GM18858 (cell line): ENCODE results near the gene EOLA2.
"Not testable (repeated sequence)": the region's sequence is repeated elsewhere in the genome, so short reads cannot be mapped to it uniquely, and the experiment has no call there.

Source experiments
- ATAC-seq: cut with Tn5 transposase; IDR thresholded peaks from one replicate; pipeline ENCODE4 v1.9.1; 2021; ENCODE audit not compliant: unreplicated experiment

Gene EOLA2

DNA sequence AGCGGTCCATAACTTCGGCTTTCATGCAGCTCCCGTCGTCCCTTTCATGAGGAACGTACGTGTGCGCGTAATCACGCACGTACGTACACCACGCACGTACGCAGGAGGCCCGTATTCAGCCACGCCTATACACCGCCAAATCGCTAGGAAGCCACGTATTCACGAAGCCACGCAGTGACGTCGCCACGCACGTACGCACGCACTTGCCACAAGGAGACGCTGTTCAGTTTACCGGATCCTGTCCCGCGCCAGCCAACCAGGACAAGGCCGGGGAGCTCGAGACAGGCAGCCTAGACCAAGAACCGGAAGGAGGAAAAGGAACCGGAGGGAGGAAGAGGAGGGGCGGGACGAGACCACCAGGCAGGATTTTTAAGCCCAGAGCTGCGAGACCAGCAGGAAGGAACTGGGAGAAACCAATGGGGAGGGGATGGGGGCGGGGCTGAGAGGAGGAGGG is at the start of gene EOLA2:
EOLA2 (minus strand) TSS at position 65 of the 454 bp plus-strand sequence. CDS start 4,617 bp downstream, outside the sequence.
- ATAC-seq = peak; percentile 75

- peak; percentile 80 for ATAC-seq
Measured at GRCh38 chrX:149987613-149988012, 49.3 kb upstream of the EOLA2 start.

DNA sequence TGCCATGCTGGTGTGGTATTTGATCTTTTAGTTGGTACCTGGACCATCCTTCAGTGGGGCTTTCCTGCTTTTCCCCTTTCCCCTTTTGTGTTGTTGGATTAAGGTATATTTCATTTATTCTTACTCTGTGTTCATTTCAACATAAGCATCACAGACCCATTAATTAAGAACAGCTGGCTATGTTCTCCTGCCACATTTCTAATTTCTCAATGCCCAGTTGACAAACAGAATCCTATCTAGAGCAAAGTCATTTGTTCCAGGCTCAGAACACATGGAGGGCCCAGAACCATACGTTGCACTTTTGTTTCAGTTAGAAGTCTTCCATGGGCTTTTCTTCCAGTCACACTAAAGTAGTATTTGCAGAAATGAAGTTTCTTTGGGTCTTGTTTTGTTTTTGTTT is 46.1 kb upstream of the EOLA2 start:
- no peak for ATAC-seq

DNA sequence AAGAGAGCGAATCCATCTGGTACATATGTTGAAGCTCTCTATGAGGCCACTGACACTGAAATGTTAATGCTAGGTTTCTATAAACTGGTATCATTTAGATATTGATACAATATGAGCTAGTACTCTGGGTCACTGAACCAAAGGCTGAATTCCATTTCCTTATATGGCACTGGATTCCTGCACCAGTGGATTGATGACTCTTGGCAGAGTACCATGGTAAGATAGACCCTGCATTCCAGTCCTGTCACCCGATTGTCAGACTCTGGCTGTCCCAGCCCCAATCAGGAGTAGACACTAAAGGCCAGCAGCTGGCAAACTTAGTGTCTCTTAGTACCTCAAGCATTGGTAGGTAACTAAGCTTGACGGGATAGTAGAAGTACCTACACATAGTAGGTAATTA is 44.0 kb upstream of the EOLA2 start:
- ATAC-seq = no peak

DNA sequence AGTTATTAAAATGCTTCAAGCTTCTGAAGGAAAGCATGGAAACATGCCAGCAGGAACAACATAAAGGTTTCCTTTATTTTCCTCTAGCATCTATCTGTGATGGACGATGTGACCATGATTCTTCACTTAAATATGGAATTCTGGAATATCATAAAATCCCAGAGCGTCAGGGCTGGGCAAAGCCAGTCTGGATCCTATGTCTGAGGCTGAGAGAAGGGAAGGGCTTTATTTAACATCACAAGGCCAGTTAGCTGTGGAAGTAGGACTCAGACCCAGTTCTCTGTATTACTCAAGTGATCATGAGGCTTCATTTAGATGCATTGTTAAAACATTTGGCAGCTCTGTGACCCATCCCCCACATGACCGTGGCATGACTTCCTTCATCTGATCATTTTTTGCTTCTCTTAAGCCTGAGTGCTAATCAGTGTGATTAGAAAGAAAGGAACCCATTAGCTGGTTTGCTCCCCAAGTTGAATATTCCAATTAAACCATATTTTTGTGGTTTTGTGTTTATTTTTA is 40.9 kb upstream of the EOLA2 start:
- no peak for ATAC-seq

DNA sequence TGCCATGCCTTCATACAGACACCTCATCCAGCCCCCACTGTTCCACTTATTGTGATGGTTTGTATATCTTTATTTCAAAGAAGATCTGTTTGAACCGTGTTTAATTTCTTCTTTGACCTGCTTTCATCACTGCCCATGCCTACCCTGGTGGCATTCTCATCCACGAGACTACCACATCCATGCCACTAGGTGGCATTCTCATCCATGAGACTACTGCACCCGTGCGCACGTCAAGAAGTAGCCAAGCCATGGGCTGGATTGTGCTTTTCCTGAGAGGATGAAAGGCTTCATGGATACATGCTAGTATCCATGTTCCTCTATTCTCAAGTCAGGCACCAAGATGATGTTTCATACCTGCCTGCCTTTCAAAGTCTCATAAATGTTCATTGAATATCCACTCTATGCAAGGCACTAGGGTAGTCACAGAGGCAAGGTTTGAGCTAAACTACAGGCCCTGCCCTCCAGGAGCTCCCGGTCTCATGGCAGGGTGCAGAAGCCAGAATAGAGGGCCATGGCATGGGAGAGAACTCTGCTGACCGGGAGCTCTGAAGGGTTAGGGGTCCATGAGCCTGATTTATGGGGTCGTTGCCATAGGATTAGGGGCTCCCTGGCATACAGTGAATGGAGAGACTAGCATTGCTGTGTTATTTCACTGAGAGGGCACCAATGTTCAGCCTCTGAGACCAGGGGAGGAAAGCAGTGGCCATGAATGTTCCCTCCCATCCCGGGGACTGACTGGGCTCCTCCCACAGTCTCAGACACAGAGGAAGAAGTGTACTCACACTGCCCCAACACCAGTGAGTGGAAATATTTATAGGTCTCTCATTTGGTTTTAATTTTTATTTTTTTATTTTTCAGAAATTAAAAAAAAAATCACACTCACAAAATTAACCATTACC is 24.8 kb upstream of the EOLA2 start:
- ATAC-seq = peak; percentile 73

DNA sequence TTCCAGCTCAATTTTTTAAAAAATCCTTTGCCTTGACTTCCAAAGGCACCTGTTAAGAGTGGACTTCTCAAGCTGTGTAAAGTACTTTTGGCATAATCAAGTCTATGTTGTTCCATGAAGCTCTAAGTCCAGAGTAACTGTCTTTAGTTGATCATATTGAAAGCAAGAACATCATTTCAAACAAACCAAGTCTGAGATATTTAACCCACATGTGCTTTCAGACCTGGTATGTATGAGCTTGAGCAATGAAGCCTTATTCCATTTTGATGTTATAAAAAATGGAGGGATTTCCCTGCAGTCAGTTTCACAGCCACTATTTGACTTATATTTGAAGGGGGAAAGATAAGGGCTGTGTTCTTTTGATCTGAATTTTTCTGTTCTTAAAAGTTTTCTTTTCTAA is 23.7 kb upstream of the EOLA2 start:
- ATAC-seq = no peak

GRCh38 chrX:149961572-149961971 is 23.3 kb upstream of the EOLA2 start:
- ATAC-seq = no peak

- ATAC-seq = no peak
Measured at GRCh38 chrX:149950681-149951080, 12.4 kb upstream of the EOLA2 start.

GRCh38 chrX:149949743-149950436 is 11.6 kb upstream of the EOLA2 start:
- ATAC-seq = no peak

DNA sequence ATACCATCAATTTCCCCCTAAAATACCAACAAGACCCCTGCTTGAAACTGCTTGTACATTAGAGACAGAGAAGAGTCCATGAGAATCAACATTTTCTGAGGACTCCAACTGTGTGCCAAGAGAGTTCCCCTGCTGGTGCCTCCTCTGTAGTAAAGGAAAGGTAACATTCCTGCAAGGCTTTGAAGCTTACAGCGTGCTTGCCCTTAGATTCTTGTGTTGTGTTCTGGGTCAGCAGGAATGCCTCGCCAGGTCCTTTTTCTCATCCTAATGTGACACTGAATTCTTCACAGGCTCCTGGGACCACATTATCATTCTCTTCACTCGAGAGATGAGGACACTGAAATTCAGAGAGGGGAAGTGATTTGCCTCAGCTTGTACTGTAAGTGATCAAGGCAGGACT is 9.7 kb upstream of the EOLA2 start:
- ATAC-seq = no peak

DNA sequence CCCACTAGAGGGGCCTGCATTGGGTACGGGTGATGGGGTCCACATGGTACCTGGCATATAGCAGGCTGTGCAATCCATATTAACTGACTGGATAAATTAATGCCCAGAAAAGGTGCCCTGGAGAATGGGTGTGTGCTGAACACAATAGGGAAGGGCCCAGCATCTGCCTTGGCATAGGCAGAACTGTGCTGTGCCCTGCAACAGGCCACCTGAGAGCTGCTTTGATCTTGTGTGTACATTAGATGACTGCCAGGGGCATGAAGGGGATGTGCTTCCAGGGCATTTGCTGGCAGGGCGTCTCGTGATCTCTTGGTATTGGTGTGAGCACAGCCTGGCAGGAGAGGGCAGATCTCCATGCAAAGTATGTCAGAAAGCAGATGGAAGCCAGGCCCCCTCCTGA is 8.6 kb upstream of the EOLA2 start:
- not testable (repeated sequence) for ATAC-seq

DNA sequence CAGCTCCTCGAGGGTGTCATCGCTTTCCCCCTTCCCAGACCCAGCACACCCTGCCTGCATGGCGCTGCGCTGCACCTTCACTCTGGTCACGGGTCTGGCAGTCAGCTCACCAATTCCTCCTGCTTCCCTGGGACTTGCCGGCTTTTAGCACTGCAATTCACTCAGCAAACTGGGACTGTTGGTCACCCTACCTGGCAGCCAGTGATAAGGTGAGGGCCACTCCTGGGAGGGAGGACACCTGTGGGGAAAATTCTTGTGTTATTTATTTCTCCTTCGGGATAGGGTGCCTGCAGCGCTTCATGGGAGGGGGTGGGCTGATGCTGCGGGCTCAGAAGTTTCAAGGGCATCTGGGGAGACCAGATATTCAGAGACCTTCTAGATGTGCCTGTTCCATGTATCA is 7.5 kb upstream of the EOLA2 start:
- not testable (repeated sequence) for ATAC-seq

GRCh38 chrX:149945087-149945670 is 6.9 kb upstream of the EOLA2 start:
- ATAC-seq = not testable (repeated sequence)

DNA sequence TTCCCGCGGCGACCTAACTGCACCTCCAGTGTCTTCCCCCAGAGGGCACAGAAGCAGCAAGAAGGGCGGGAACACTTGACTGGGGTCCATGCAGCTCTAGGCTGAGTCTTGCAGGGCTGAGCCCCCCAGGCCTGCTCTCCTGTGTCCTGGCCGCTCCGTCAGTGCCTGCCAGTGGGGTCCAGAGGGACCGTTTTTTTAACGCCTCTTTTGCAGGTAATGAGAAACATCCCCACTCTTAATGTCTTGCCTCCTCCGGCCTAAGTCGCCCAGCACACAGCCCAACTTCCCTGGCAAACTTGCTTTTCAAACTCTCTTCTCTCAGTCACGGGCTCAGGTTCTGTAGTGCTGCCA is 2.4 kb upstream of the EOLA2 start:
- ATAC-seq = not testable (repeated sequence)

DNA sequence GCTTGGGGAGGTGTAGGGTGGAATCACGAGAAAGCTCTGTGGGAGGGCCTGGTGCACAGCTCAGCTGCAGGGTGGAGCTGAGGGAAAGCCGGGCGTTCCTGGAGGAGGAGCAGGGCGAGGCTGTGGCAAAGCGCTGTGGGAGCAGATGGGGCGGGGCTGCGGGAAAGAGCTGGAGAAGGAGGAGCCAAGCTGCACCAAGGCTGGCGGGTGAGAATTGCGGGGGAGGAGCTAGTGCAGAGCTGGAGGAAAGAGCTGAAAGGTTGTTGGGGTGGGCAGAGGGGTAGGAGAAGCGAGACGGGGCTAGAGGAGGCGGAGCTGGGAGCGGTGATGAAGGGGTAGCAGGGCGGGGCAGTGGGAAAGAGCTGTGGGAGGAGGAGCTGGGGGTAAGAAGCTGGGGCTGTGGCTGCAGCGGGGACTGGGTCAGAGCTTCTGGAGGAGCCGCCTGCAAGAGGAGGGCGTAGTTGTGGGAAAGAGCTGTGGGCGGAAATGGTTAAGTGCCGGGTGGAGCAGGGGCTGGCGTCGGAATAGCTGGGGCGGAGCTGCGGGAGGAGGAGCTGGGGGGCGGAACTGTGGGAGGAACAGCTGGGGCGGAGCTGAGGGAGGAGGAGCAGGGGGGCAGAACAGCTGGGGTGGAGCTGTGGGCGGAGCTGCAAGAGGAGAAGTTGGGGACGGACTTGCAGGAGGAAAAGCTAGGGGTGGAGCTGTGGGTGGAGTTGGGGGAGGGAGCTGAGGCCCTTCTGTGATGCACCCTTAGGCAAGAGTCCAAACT is 1.8 kb upstream of the EOLA2 start:
- peak; percentile 33 for ATAC-seq

DNA sequence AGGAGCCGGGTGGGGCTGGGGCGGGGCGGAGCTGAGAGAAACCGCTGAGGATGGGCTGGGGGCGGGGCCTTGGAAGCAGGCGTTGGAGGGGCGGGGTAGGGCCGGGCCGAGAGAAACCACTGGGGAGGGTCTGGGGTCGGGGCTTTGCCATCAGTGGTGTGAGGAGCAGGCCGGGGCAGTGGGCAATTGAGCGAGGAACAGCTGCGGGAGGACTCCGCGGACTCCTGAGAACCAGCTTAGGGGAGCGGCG is 1.3 kb upstream of the EOLA2 start:
- ATAC-seq = no peak

DNA sequence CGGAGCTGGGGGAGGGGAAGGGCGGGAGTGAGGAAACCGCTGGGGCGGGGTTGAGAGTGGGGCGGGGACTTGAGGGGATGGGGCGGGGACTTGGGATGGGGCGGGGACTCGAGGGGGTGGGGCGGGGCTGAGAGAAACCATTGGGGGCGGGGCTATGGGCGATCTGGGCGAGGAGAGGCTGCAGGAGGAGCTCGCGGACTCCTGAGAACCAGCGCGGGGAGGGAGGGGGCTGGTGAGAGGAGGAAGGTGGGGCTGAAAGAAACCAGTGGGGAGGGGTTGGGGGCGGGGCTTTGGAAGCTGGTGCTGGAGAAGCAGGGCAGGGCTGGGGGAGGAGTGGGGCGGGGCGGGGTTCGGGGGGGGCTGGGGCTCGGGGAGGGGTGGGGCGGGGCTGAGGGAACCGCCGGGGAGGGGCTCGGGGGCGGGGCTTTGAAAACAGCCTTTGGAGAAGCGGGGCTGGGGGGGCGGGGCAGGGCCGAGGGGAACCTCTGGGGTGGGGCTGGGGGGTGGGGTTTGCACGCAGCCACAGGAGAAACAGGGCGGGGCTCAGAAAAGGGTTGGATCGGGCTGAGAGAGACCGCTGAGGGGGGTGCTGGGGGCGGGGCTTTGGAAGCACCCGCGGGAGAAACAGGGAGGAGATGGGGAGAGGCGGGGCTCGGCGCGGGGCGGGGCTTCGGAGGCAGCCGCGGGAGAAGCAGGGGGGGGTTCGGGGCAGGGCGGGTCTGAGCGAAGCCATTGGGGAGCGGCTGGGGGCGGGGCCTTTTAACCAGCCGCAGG is 777 bp upstream of the EOLA2 start:
- ATAC-seq = no peak

DNA sequence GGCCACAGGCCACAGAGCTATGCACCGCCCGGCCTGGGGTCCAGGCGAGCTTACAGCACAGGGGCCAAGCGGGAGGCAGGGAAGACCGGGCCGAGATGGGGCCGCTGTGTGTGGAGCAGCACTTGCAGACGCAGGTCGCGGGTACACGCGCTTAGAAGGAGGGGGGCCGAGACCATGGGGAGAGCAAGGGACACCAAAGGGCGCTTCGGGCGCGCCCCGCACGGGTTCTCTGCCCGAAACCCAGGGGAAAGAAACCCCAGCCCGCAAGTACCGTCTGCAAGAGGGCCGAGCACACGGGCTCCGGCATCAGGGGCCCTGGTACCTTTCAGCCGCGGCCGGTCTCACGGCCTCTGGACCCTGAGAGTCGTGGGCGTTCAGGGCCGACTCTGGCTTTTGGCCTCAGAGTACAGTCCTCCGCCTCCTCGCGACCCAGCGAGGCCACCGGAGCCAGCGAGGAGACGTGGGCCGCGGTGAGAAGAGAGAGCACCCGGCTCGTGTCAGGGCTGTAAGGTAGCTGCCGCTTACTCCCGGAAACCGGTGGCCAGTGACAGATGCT is 342 bp downstream of the EOLA2 start:
- ATAC-seq = no peak

- ATAC-seq = not testable (repeated sequence)
Measured at GRCh38 chrX:149937328-149937727, 963 bp downstream of the EOLA2 start.
